ENCODE measurements around the gene MIF4GD.

The MIF4GD gene

GRCh38 chr17:75232786-75233185, 38.2 kb downstream of the MIF4GD start:
- no peak for DNase-seq (ENCODE audit: low read depth)

- no peak for DNase-seq (ENCODE audit: low read depth)
These were observed 39.1 kb downstream of the MIF4GD start for GRCh38 chr17:75231741-75232464.

- no peak for DNase-seq (ENCODE audit: low read depth)
These were observed 40.0 kb downstream of the MIF4GD start for GRCh38 chr17:75231071-75231470.

- DNase-seq (ENCODE audit: low read depth) = no peak
These were observed 42.2 kb downstream of the MIF4GD start for GRCh38 chr17:75228847-75229246.

- DNase-seq (ENCODE audit: low read depth) = no peak
These were observed 42.7 kb downstream of the MIF4GD start for GRCh38 chr17:75228305-75228704.

- no peak for DNase-seq (ENCODE audit: low read depth)
These were observed 43.3 kb downstream of the MIF4GD start for GRCh38 chr17:75227729-75228128.

- no peak for DNase-seq (ENCODE audit: low read depth)
These were observed 46.0 kb downstream of the MIF4GD start for GRCh38 chr17:75225016-75225415.

- DNase-seq (ENCODE audit: low read depth) = no peak
These were observed 51.2 kb downstream of the MIF4GD start for GRCh38 chr17:75219815-75220214.

GRCh38 chr17:75218131-75218530, 52.9 kb downstream of the MIF4GD start:
- DNase-seq (ENCODE audit: low read depth) = no peak

Measured in stimulated activated CD8-positive, alpha-beta memory T cell treated with anti-CD3 and anti-CD28 coated beads, Interleukin-12 subunit alpha, Interleukin-12 subunit beta, amount 100 ng/mL, for 4 hours (primary cell).